Measurements from ENCODE around the gene NDUFB8. TPM values are rescaled to one million over a fixed set of nuclear protein-coding genes. Genes with fewer than 3 reads are reported as not detected.
A peak's percentile ranks its signal among the peaks of the same experiment; 100 is the strongest.

The NDUFB8 gene
- total and polyA plus RNA-seq, 8 donors: 35.5 to 156 (median 58.6) TPM

- Histone ChIP-seq H3K27me3 (no peaks in the 10 kb centered on the region), H3K27ac (no peak overlapping the region), H3K4me1 (no peaks in the 10 kb centered on the region), H3K4me3 (peak overlapping the region in 2 of 4 donors; percentile 49 to 61), H3K36me3 (no peaks in the 10 kb centered on the region), H3K9me3 (no peaks in the 10 kb centered on the region)
- DNase-seq (no peak), ATAC-seq (no peak), FAIRE-seq (no peak)
- 62 to 63% methylated on average over 8 of the region's 8 CpGs for WGBS, 2 donors
- intact Hi-C loops (cut with DNase I): no loop called here
- TF ChIP-seq, protein P1, sequence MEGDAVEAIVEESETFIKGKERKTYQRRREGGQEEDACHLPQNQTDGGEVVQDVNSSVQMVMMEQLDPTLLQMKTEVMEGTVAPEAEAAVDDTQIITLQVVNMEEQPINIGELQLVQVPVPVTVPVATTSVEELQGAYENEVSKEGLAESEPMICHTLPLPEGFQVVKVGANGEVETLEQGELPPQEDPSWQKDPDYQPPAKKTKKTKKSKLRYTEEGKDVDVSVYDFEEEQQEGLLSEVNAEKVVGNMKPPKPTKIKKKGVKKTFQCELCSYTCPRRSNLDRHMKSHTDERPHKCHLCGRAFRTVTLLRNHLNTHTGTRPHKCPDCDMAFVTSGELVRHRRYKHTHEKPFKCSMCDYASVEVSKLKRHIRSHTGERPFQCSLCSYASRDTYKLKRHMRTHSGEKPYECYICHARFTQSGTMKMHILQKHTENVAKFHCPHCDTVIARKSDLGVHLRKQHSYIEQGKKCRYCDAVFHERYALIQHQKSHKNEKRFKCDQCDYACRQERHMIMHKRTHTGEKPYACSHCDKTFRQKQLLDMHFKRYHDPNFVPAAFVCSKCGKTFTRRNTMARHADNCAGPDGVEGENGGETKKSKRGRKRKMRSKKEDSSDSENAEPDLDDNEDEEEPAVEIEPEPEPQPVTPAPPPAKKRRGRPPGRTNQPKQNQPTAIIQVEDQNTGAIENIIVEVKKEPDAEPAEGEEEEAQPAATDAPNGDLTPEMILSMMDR (IDR thresholded peaks at IDR 0.05): no peak
Measured at GRCh38 chr10:100570506-100570905, 40.8 kb upstream of the NDUFB8 start.

GRCh38 chr10:100569687-100570481 is 40.2 kb upstream of the NDUFB8 start:
- WGBS, 2 donors: 15 to 17% methylated on average over 23 to 28 of the region's 28 CpGs
- Histone ChIP-seq H3K4me1 (no peaks in the 10 kb centered on the region), H3K9me3 (no peaks in the 10 kb centered on the region), H3K36me3 (no peaks in the 10 kb centered on the region), H3K27me3 (no peaks in the 10 kb centered on the region), H3K27ac (no peak overlapping the region), H3K4me3 (peak overlapping the region; percentile 30 to 61 (median 43))
- no peak for FAIRE-seq
- intact Hi-C loops (cut with DNase I): loop anchor here in 1 of 3 donors (10.0 kb wide), 2 partner anchors 175 to 305 kb away; partner anchors contain the start of gene PAX2
- DNase-seq: peak in 3 of 6 donors; percentile 27 to 60 (median 44)
- TF ChIP-seq, protein P1 (IDR thresholded peaks at IDR 0.05): peak in 1 of 4 donors; percentile 11
- peak; percentile 73 to 93 (median 82) for ATAC-seq

DNA sequence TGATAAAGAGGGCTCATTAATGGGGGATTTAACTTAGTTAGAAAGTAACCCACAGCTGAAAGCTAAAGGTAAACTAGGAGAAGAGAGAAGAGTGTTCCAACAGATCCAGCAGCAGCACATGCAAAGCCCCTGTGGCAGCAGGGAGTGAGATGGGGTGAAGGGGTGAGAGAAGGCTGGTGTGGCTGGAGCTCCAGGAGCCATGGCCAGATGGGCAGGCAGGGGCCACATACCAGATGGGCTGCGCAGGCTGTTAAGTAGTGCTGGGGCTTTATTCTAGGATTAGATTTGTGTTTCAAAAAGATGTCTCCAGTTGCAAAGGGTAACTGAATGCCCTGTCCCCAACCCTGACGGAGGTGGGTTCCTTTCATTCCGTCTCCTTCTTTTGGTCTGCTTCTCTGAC is 39.2 kb upstream of the NDUFB8 start:
- no peaks in the 10 kb centered on the region for H3K27me3 ChIP-seq

GRCh38 chr10:100567826-100568225 is 38.2 kb upstream of the NDUFB8 start:
- H3K27ac ChIP-seq: no peak overlapping the region
- H3K4me1 ChIP-seq: no peaks in the 10 kb centered on the region
- TF ChIP-seq, protein P1 (IDR thresholded peaks at IDR 0.05): no peak
- intact Hi-C loops (cut with DNase I): loop anchor here in 1 of 3 donors (10.0 kb wide), 2 partner anchors 177 to 307 kb away; partner anchors contain the start of gene PAX2
- H3K4me3 ChIP-seq: no peak overlapping the region
- ATAC-seq (no peak), DNase-seq (no peak), FAIRE-seq (no peak)
- no peaks in the 10 kb centered on the region for H3K36me3 ChIP-seq
- no peaks in the 10 kb centered on the region for H3K9me3 ChIP-seq
- H3K27me3 ChIP-seq: no peaks in the 10 kb centered on the region
- WGBS, 2 donors: 16 to 21% methylated on average over 6 of the region's 6 CpGs

More for the DNA sequence above, 39.2 kb upstream of the NDUFB8 start:
- no peak for ATAC-seq
- no peaks in the 10 kb centered on the region for H3K4me1 ChIP-seq
- H3K9me3 ChIP-seq: no peaks in the 10 kb centered on the region
- intact Hi-C loops (cut with DNase I): loop anchor here in 1 of 3 donors (10.0 kb wide), 2 partner anchors 176 to 306 kb away; partner anchors contain the start of gene PAX2
- H3K27ac ChIP-seq: no peak overlapping the region
- no peak for DNase-seq
- TF ChIP-seq, protein P1 (IDR thresholded peaks at IDR 0.05): no peak
- no peak for FAIRE-seq
- WGBS, 2 donors: 64 to 80% methylated on average over 3 of the region's 3 CpGs
- no peak overlapping the region for H3K4me3 ChIP-seq
- no peaks in the 10 kb centered on the region for H3K36me3 ChIP-seq
